ENCODE measurements around the gene EEF1A2.

The EEF1A2 gene

DNA sequence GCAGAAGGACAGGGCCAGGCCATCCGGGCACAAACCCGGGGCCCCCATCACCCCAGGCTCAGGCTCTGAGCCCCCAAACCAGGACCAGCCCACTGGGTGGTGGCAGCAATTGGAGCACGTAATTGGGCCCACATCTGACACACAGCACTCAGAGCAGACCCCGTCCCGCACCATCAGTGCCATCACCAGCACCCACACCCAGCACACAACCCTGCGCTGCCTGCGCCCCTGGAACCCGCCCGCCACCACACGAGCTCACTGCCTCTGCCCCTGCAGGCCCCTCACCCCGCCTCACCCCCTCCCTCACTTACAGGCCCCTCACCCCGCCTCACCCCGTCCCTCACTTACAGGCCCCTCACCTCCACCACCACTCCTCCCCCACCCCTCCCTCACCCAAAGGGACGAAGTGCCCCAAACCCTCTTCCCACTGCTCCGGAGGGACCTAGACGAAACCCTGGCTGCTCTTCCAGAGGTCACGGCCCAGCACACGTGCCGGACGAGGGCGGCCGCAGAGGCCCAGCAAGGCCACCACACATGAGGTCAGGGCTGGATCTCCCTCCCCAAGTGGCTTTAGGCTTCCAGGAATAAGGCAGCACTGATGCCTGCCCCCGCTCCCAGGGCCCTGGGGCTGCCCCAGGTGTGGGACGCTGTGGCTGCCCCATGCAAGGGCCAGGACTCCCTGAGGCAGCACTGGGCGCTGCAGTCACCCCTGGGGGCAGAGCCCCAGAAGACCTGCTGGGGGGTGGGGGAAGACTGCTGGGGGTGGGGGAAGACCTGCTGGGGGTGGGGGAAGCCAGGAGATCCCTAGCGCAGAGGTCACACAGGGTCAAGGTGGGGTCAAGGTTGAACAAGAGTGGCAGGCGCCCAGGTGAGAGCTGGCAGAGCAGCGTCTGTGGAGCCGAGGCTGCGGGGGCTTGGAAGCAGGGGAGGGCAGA lies 48.8 kb downstream of the EEF1A2 start:
- Histone ChIP-seq H3K36me3 (ENCODE audit: insufficient read depth, low read length) (no peaks in the 10 kb centered on the region), H3K9me3 (ENCODE audit: insufficient read depth, low read length, severe bottlenecking) (no peaks in the 10 kb centered on the region), H3K4me2 (ENCODE audit: insufficient read depth, low read length) (no peak overlapping the region), H3K27ac (ENCODE audit: low read length) (no peak overlapping the region), H3K9ac (ENCODE audit: low read depth, low read length) (no peak overlapping the region), H4K20me1 (ENCODE audit: insufficient read depth, low read length) (peaks cover 13% of the 10 kb centered on the region; the same call in 1 of the 2 replicates), H3K79me2 (ENCODE audit: insufficient read depth, low read length) (no peaks in the 10 kb centered on the region), H3K27me3 (ENCODE audit: insufficient read depth, low read length, poor library complexity) (no peaks in the 10 kb centered on the region), H3K4me3 (ENCODE audit: low read depth in 1 of 2, low read length in 2 of 2) (no peak overlapping the region), H2AFZ (ENCODE audit: low read depth, low read length) (no peak overlapping the region), H3K4me1 (ENCODE audit: insufficient read depth, low read length) (no peaks in the 10 kb centered on the region)
- no peak for ATAC-seq (ENCODE audit: insufficient read depth, low read depth)
- DNase-seq, result no peak
- TF ChIP-seq, protein P1, sequence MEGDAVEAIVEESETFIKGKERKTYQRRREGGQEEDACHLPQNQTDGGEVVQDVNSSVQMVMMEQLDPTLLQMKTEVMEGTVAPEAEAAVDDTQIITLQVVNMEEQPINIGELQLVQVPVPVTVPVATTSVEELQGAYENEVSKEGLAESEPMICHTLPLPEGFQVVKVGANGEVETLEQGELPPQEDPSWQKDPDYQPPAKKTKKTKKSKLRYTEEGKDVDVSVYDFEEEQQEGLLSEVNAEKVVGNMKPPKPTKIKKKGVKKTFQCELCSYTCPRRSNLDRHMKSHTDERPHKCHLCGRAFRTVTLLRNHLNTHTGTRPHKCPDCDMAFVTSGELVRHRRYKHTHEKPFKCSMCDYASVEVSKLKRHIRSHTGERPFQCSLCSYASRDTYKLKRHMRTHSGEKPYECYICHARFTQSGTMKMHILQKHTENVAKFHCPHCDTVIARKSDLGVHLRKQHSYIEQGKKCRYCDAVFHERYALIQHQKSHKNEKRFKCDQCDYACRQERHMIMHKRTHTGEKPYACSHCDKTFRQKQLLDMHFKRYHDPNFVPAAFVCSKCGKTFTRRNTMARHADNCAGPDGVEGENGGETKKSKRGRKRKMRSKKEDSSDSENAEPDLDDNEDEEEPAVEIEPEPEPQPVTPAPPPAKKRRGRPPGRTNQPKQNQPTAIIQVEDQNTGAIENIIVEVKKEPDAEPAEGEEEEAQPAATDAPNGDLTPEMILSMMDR (IDR thresholded peaks at IDR 0.05; ENCODE audit: borderline replicate concordance, extremely low read depth, low read length, poor library complexity, severe bottlenecking), result no peak
- TF ChIP-seq EZH2 (IDR thresholded peaks at IDR 0.05; ENCODE audit: borderline replicate concordance, low read depth, low read length, severe bottlenecking), result no peak

DNA sequence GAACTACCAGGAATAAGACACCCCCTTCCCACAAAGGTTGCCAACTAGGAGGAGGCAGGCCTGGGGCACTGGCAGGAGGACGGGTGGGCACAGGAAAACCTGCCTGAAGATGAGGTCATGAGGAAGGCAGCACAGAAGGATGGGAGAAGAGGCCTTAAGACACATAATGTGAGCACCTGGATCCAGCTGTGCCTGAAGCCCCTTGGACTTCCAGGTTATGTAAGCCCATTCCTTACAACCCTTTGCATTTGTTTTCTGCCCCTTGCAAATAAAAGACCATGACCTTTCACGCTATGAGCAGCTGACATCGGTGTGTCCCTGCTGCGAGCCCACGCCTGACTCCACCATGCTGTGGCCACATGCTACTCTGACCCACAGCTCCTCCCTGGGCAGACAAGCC lies 49.9 kb downstream of the EEF1A2 start:
- Histone ChIP-seq H3K79me2 (ENCODE audit: insufficient read depth, low read length) (no peaks in the 10 kb centered on the region), H3K4me2 (ENCODE audit: insufficient read depth, low read length) (no peak overlapping the region), H3K4me1 (ENCODE audit: insufficient read depth, low read length) (no peaks in the 10 kb centered on the region), H3K4me3 (ENCODE audit: low read depth in 1 of 2, low read length in 2 of 2) (no peak overlapping the region), H3K36me3 (ENCODE audit: insufficient read depth, low read length) (no peaks in the 10 kb centered on the region), H3K9me3 (ENCODE audit: insufficient read depth, low read length, severe bottlenecking) (no peaks in the 10 kb centered on the region), H3K27me3 (ENCODE audit: insufficient read depth, low read length, poor library complexity) (no peaks in the 10 kb centered on the region), H3K27ac (ENCODE audit: low read length) (no peak overlapping the region), H4K20me1 (ENCODE audit: insufficient read depth, low read length) (peaks cover 8% of the 10 kb centered on the region; the same call in 1 of the 2 replicates), H3K9ac (ENCODE audit: low read depth, low read length) (no peak overlapping the region), H2AFZ (ENCODE audit: low read depth, low read length) (no peak overlapping the region)
- no peak for TF ChIP-seq EZH2 (IDR thresholded peaks at IDR 0.05; ENCODE audit: borderline replicate concordance, low read depth, low read length, severe bottlenecking)
- TF ChIP-seq, protein P1 (IDR thresholded peaks at IDR 0.05; ENCODE audit: borderline replicate concordance, extremely low read depth, low read length, poor library complexity, severe bottlenecking), result no peak
- DNase-seq (no peak), ATAC-seq (ENCODE audit: insufficient read depth, low read depth) (no peak)

DNA sequence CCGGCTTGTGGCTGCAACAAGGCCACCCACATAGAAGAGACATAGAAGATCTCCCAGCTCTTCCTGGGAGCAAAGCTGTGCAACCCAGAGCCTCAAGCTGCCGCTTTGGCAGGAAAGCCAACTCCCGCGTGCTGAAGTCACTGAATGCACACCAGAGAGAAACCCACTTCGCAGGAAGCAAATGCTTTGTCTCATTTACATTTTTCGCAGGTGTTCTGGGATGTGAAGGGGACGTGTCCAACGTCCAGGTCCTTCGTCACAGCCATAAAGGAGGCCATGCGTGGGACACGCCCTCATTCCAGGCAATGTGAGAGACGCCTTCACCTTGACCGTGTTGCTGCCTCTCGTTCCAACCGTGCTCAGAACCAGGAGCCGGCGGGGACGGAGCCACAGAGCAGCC lies 50.9 kb downstream of the EEF1A2 start:
- DNase-seq, result no peak
- TF ChIP-seq EZH2 (IDR thresholded peaks at IDR 0.05; ENCODE audit: borderline replicate concordance, low read depth, low read length, severe bottlenecking), result no peak
- TF ChIP-seq, protein P1 (IDR thresholded peaks at IDR 0.05; ENCODE audit: borderline replicate concordance, extremely low read depth, low read length, poor library complexity, severe bottlenecking), result no peak
- ATAC-seq (ENCODE audit: insufficient read depth, low read depth), result no peak
- no peak overlapping the region for H3K27ac ChIP-seq (ENCODE audit: low read length)
- H3K4me2 ChIP-seq (ENCODE audit: insufficient read depth, low read length), result no peak overlapping the region
- H3K79me2 ChIP-seq (ENCODE audit: insufficient read depth, low read length), result no peaks in the 10 kb centered on the region
- peaks cover 7% of the 10 kb centered on the region for H3K9me3 ChIP-seq (ENCODE audit: insufficient read depth, low read length, severe bottlenecking)
- peaks cover 8% of the 10 kb centered on the region; the same call in 1 of the 2 replicates for H4K20me1 ChIP-seq (ENCODE audit: insufficient read depth, low read length)
- H3K27me3 ChIP-seq (ENCODE audit: insufficient read depth, low read length, poor library complexity), result no peaks in the 10 kb centered on the region
- H3K36me3 ChIP-seq (ENCODE audit: insufficient read depth, low read length), result no peaks in the 10 kb centered on the region
- H3K4me3 ChIP-seq (ENCODE audit: low read depth in 1 of 2, low read length in 2 of 2), result no peak overlapping the region
- H2AFZ ChIP-seq (ENCODE audit: low read depth, low read length), result no peak overlapping the region
- H3K4me1 ChIP-seq (ENCODE audit: insufficient read depth, low read length), result no peaks in the 10 kb centered on the region
- H3K9ac ChIP-seq (ENCODE audit: low read depth, low read length), result no peak overlapping the region

Measured in DND-41 (cell line).